Brain microvascular endothelial cell (primary cell): Measurements from ENCODE around the gene PCDHA6.
"Not testable (repeated sequence)": the region's sequence is repeated elsewhere in the genome, so short reads cannot be mapped to it uniquely, and the experiment has no call there.

Source experiments
- DNase-seq: peaks from one replicate; pipeline ENCODE4 v3.0.0-alpha.2; 2020
- H3K27ac ChIP-seq: fragments of 250-450 bp; sonication (Bioruptor Pico); 2 replicates; pipeline ENCODE4 v1.5.1; 2020; ENCODE audit warnings: mild to moderate bottlenecking, moderate library complexity
- H3K27me3 ChIP-seq: fragments of 250-450 bp; sonication (Bioruptor Pico); replicated peaks from 2 replicates; pipeline ENCODE4 v1.5.1; 2020; ENCODE audit warnings: mild to moderate bottlenecking
- H3K36me3 ChIP-seq: fragments of 250-450 bp; sonication (Bioruptor Pico); replicated peaks from 2 replicates; pipeline ENCODE4 v1.5.1; 2020; ENCODE audit warnings: mild to moderate bottlenecking
- H3K4me3 ChIP-seq: 2 replicates; pipeline ENCODE4 v1.5.1; 2011; ENCODE audit warnings: low read depth, mild to moderate bottlenecking, control low read depth, low read length, moderate library complexity
- in situ Hi-C: cut with HindIII; loops from 2 replicates; pipeline ENCODE4 v1.10.0; 2017; ENCODE audit warnings: low sequenced_read_pairs, low pct_ligation_motif_present
- TF ChIP-seq, protein P1 (sequence below): IDR thresholded peaks from 2 replicates; pipeline ENCODE4 v1.5.1; 2011; ENCODE audit warnings: low read depth, mild to moderate bottlenecking, moderate library complexity, low read length, control low read depth, inconsistent platforms; ENCODE audit errors: missing control alignments

Gene PCDHA6

DNA sequence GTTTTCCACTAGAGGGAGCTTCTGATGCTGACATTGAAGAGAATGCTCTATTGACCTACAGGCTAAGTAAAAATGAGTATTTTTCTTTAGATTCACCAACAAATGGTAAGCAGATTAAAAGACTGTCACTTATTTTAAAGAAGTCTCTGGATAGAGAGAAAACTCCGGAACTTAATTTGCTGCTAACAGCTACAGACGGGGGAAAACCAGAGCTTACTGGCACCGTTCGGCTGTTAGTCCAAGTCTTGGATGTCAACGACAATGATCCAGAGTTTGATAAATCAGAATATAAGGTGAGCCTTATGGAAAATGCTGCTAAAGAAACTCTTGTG lies 41.8 kb downstream of the PCDHA6 start:
- no peak overlapping the region for H3K4me3 ChIP-seq
- no peak for DNase-seq
- TF ChIP-seq, protein P1, sequence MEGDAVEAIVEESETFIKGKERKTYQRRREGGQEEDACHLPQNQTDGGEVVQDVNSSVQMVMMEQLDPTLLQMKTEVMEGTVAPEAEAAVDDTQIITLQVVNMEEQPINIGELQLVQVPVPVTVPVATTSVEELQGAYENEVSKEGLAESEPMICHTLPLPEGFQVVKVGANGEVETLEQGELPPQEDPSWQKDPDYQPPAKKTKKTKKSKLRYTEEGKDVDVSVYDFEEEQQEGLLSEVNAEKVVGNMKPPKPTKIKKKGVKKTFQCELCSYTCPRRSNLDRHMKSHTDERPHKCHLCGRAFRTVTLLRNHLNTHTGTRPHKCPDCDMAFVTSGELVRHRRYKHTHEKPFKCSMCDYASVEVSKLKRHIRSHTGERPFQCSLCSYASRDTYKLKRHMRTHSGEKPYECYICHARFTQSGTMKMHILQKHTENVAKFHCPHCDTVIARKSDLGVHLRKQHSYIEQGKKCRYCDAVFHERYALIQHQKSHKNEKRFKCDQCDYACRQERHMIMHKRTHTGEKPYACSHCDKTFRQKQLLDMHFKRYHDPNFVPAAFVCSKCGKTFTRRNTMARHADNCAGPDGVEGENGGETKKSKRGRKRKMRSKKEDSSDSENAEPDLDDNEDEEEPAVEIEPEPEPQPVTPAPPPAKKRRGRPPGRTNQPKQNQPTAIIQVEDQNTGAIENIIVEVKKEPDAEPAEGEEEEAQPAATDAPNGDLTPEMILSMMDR = no peak

DNA sequence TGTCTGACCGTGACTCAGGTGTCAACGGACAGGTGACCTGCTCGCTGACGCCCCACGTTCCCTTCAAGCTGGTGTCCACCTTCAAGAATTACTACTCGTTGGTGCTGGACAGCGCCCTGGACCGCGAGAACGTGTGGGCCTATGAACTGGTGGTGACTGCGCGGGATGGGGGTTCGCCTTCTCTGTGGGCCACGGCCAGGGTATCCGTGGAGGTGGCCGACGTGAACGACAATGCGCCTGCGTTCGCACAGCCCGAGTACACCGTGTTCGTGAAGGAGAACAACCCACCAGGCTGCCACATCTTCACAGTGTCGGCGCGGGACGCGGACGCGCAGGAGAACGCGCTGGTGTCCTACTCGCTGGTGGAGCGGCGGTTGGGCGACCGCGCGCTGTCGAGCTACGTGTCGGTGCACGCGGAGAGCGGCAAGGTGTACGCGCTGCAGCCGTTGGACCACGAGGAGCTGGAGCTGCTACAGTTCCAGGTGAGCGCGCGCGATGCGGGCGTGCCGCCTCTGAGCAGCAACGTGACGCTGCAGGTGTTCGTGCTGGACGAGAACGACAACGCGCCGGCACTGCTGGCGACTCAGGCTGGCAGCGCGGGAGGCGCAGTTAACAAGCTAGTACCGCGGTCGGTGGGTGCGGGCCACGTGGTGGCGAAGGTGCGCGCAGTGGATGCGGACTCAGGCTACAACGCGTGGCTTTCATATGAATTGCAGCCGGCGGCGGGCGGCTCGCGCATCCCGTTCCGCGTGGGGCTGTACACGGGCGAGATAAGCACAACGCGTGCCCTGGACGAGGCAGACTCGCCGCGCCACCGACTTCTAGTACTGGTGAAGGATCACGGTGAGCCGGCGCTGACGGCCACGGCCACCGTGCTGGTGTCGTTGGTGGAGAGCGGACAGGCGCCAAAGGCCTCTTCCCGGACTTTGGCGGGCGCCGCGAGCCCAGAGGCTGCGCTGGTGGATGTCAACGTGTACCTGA lies 42.8 kb downstream of the PCDHA6 start:
- in situ Hi-C loops = no loop called here
- Histone ChIP-seq H3K27me3 (no peaks in the 10 kb centered on the region), H3K27ac (no peak overlapping the region), H3K36me3 (no peaks in the 10 kb centered on the region), H3K4me3 (no peak overlapping the region)
- TF ChIP-seq, protein P1 = no peak
- DNase-seq = no peak

More for the DNA sequence above, 41.8 kb downstream of the PCDHA6 start:
- Histone ChIP-seq H3K36me3 (no peaks in the 10 kb centered on the region), H3K27me3 (no peaks in the 10 kb centered on the region), H3K27ac (no peak overlapping the region)
- in situ Hi-C loops = no loop called here

DNA sequence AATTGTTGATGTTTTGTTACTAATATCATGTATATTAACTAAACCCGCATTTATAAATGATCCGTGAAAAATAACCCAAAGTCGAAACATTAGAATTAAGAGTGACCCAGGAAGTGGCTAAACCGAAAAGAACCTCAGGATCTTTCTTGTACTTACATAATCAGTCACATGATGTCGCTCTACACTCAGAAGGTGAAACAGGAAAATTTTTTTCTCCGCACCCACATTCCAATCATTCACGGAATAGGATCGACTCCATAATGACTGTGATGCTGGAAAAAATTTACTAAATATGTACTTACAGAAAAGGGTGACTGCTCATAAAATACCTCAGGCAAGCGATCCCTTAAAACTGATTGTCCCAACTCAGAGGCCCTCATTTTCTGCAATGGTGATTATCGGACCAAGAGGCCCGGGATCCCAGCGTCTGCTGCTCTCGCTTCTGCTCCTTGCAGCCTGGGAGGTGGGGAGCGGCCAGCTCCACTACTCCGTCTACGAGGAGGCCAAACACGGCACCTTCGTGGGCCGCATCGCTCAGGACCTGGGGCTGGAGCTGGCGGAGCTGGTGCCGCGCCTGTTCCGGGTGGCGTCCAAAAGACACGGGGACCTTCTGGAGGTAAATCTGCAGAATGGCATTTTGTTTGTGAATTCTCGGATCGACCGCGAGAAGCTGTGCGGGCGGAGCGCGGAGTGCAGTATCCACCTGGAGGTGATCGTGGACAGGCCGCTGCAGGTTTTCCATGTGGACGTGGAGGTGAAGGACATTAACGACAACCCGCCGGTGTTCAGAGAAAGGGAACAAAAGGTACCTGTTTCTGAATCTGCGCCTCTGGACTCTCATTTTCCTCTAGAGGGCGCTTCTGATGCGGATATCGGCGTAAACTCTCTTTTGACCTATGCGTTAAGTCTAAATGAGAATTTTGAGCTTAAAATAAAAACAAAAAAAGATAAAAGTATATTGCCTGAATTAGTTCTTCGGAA lies 47.6 kb downstream of the PCDHA6 start, which contains the start of gene PCDHA12:
TSS of gene PCDHA12 (plus strand) at position 224 of the 981 bp plus-strand sequence. CDS start at position 389, 165 bp downstream.
- TF ChIP-seq, protein P1 = no peak
- no peaks in the 10 kb centered on the region for H3K27me3 ChIP-seq

DNA sequence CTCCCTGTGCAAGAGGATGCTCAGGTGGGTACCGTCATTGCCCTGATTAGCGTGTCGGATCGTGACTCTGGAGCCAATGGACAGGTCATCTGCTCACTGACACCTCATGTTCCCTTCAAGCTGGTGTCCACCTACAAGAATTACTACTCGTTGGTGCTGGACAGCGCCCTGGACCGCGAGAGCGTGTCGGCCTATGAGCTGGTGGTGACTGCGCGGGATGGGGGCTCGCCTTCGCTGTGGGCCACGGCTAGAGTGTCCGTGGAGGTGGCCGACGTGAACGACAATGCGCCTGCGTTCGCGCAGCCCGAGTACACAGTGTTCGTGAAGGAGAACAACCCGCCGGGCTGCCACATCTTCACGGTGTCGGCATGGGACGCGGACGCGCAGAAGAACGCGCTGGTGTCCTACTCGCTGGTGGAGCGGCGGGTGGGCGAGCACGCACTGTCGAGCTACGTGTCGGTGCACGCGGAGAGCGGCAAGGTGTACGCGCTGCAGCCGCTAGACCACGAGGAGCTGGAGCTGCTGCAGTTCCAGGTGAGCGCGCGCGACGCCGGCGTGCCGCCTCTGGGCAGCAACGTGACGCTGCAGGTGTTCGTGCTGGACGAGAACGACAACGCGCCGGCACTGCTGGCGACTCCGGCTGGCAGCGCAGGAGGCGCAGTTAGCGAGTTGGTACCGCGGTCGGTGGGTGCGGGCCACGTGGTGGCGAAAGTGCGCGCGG lies 48.9 kb downstream of the PCDHA6 start:
- in situ Hi-C loops, H3K36me3 ChIP-seq, DNase-seq, H3K27ac ChIP-seq, H3K27me3 ChIP-seq, H3K4me3 ChIP-seq: not testable (repeated sequence)

More for the DNA sequence above, 47.6 kb downstream of the PCDHA6 start, which contains the start of gene PCDHA12:
- in situ Hi-C loops = no loop called here
- Histone ChIP-seq H3K27ac (no peak within 1 kb of the TSS), H3K4me3 (no peak within 1 kb of the TSS), H3K36me3 (no peaks in the 10 kb centered on the region)
- no peak for DNase-seq

DNA sequence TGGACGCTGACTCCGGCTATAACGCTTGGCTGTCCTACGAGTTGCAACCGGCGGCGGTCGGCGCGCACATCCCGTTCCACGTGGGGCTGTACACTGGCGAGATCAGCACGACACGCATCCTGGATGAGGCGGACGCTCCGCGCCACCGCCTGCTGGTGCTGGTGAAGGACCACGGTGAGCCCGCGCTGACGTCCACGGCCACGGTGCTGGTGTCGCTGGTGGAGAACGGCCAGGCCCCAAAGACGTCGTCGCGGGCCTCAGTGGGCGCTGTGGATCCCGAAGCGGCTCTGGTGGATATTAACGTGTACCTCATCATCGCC lies 49.5 kb downstream of the PCDHA6 start:
- H3K4me3 ChIP-seq = no peak overlapping the region
- H3K27me3 ChIP-seq = no peaks in the 10 kb centered on the region
- in situ Hi-C loops = no loop called here
- no peaks in the 10 kb centered on the region for H3K36me3 ChIP-seq
- DNase-seq = no peak
- no peak overlapping the region for H3K27ac ChIP-seq
- TF ChIP-seq, protein P1 = no peak
